Hepatocyte (in vitro differentiated cells): Measurements from ENCODE around the gene OPCML. TPM values are rescaled to one million over a fixed set of nuclear protein-coding genes. Genes with fewer than 3 reads are reported as not detected.

ENCODE experiments used
- DNase-seq: peaks from one replicate; pipeline ENCODE4 v3.0.0-alpha.2; 2016; ENCODE audit warnings: low spot score
- H2AFZ ChIP-seq: fragments of 200-600 bp; sonication (generic); 2 replicates; pipeline ENCODE4 v1.6.0; 2016; ENCODE audit warnings: antibody characterized with exemption, mild to moderate bottlenecking
- H3K27ac ChIP-seq: fragments of 200-600 bp; sonication (generic); 2 replicates; pipeline ENCODE4 v1.5.1; 2016; ENCODE audit warnings: mild to moderate bottlenecking
- H3K27me3 ChIP-seq: fragments of 200-600 bp; sonication (generic); 2 replicates; pipeline ENCODE4 v1.6.1; 2016
- H3K36me3 ChIP-seq: fragments of 200-600 bp; sonication (generic); replicated peaks from 2 replicates; pipeline ENCODE4 v1.5.1; 2016; ENCODE audit warnings: low read depth; ENCODE audit not compliant: insufficient read depth
- H3K4me1 ChIP-seq: fragments of 200-600 bp; sonication (generic); 2 replicates; pipeline ENCODE4 v1.5.1; 2016; ENCODE audit warnings: mild to moderate bottlenecking, moderate library complexity; ENCODE audit not compliant: insufficient read depth
- H3K4me2 ChIP-seq: fragments of 200-600 bp; sonication (generic); 2 replicates; pipeline ENCODE4 v1.6.0; 2016
- H3K4me3 ChIP-seq: fragments of 200-600 bp; sonication (generic); 2 replicates; pipeline ENCODE4 v1.5.1; 2016; ENCODE audit warnings: mild to moderate bottlenecking
- H3K79me2 ChIP-seq: fragments of 200-600 bp; sonication (generic); 2 replicates; pipeline ENCODE4 v1.6.0; 2017; ENCODE audit warnings: mild to moderate bottlenecking
- H3K9me2 ChIP-seq: fragments of 200-600 bp; sonication (generic); replicated peaks from 2 replicates; pipeline ENCODE4 v1.6.0; 2017; ENCODE audit warnings: mild to moderate bottlenecking; ENCODE audit not compliant: insufficient read depth
- H3K9me3 ChIP-seq: fragments of 200-600 bp; sonication (generic); 2 replicates; pipeline ENCODE4 v1.5.1; 2016; ENCODE audit warnings: low read depth, mild to moderate bottlenecking
- H4K20me1 ChIP-seq: fragments of 200-600 bp; sonication (generic); 2 replicates; pipeline ENCODE4 v1.6.0; 2016; ENCODE audit warnings: mild to moderate bottlenecking; ENCODE audit not compliant: insufficient read depth, poor library complexity, severe bottlenecking
- EZH2 ChIP-seq: fragments of 200-600 bp; sonication (generic); IDR thresholded peaks from 2 replicates; pipeline ENCODE4 v1.6.1; 2016; ENCODE audit warnings: antibody characterized with exemption, mild to moderate bottlenecking, borderline replicate concordance
- EZH2phosphoT487 ChIP-seq: fragments of 200-600 bp; sonication (generic); IDR thresholded peaks from one replicate; pipeline ENCODE4 v1.6.1; 2018; ENCODE audit warnings: antibody characterized with exemption, mild to moderate bottlenecking, low read depth, moderate library complexity; ENCODE audit not compliant: unreplicated experiment, severe bottlenecking
- WGBS: methylation state at CpG from one replicate; pipeline ENCODE4 v1.1.6; 2016; ENCODE audit warnings: low lambda C conversion rate; ENCODE audit errors: missing lambda C conversion rate; 5-methylcytosine and 5-hydroxymethylcytosine counted together
- polyA plus RNA-seq: library from polyadenylated mRNA; unstranded; fragments of >200 nt; fragmentation: Nextera tagmentation; extraction: Ambion mirVana; gene quantifications from 2 replicates; pipeline ENCODE4 v1.2.1, GENCODE V29; 2016
- total RNA-seq: library from RNA; depleted of rRNA; stranded (reverse); fragments of >200 nt; gene quantifications from 2 replicates; pipeline ENCODE4 v1.2.3, GENCODE V29; 2014
- TF ChIP-seq, protein P1 (sequence below): fragments of 200-600 bp; sonication (generic); IDR thresholded peaks from 2 replicates; pipeline ENCODE4 v1.5.1; 2016; ENCODE audit warnings: antibody characterized with exemption, mild to moderate bottlenecking; ENCODE audit not compliant: poor library complexity

The OPCML gene
- total and polyA plus RNA-seq, 2 experiments from 2014 or later, result 0.37 to 0.98 TPM

DNA sequence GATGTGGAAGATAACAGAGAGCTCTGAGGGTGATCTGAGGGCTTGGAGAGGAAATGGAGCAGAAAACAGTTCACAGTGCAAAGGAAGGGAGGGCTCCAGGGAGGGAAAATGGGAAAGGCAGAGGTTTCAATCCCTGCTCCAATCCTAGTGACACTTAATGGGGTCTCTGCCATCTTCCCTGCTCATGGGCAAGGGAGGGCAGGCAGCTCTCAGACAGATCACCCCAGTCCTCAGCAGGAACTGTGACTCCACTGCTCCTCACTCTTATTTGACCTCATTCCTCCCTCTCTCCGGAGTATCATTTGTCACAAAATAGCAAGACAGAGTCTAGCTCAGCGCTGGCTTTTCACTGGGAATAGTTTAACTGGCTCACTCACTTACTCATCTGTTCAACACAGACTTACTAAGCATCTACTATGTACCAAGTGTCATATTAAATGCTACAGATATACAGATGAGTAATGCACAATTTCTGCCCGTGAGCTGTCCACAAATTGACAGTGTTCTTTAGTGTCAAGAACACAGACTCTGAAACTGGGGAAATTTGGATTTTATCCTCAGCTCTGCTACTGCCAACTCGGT is 817.4 kb downstream of the OPCML start:
- TF ChIP-seq, protein P1, sequence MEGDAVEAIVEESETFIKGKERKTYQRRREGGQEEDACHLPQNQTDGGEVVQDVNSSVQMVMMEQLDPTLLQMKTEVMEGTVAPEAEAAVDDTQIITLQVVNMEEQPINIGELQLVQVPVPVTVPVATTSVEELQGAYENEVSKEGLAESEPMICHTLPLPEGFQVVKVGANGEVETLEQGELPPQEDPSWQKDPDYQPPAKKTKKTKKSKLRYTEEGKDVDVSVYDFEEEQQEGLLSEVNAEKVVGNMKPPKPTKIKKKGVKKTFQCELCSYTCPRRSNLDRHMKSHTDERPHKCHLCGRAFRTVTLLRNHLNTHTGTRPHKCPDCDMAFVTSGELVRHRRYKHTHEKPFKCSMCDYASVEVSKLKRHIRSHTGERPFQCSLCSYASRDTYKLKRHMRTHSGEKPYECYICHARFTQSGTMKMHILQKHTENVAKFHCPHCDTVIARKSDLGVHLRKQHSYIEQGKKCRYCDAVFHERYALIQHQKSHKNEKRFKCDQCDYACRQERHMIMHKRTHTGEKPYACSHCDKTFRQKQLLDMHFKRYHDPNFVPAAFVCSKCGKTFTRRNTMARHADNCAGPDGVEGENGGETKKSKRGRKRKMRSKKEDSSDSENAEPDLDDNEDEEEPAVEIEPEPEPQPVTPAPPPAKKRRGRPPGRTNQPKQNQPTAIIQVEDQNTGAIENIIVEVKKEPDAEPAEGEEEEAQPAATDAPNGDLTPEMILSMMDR, result no peak
- TF ChIP-seq EZH2phosphoT487 (no peak), EZH2 (no peak)
- Histone ChIP-seq H3K27me3 (no peaks in the 10 kb centered on the region), H2AFZ (no peak overlapping the region), H3K27ac (no peak overlapping the region), H3K4me1 (no peaks in the 10 kb centered on the region), H3K36me3 (no peaks in the 10 kb centered on the region), H3K79me2 (no peaks in the 10 kb centered on the region), H4K20me1 (no peaks in the 10 kb centered on the region), H3K9me2 (no peaks in the 10 kb centered on the region), H3K4me3 (no peak overlapping the region), H3K9me3 (no peaks in the 10 kb centered on the region), H3K4me2 (no peak overlapping the region)
- 80% methylated on average over 4 of the region's 4 CpGs for WGBS
- no peak for DNase-seq

DNA sequence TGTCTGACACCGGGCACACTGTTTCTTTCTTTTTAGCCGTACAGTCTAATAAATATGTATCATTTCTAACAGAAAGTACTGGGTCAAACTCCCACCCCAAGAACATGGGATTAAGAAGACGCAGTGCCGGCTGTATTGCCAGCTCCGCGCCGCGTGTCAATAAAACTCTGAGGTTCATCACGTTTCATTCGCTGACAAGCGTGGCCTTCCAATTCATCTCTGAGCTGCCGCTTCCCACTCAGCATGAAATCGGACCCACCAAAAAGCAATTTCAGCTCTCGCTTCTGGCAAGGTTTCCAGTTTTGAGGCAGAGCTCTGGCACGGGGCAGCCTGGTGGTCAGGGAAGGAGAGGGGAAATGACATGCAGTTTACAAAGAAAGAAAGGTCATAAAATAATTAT is 819.8 kb downstream of the OPCML start:
- DNase-seq, result no peak
- WGBS, result 91% methylated on average over 15 of the region's 15 CpGs
- H3K36me3 ChIP-seq, result no peaks in the 10 kb centered on the region
- H3K4me2 ChIP-seq, result no peak overlapping the region
- H3K9me2 ChIP-seq, result no peaks in the 10 kb centered on the region
- H3K79me2 ChIP-seq, result no peaks in the 10 kb centered on the region
- H3K4me3 ChIP-seq, result no peak overlapping the region
- TF ChIP-seq, protein P1, result no peak
- no peaks in the 10 kb centered on the region for H3K27me3 ChIP-seq
- no peak overlapping the region for H3K27ac ChIP-seq
- no peaks in the 10 kb centered on the region for H3K9me3 ChIP-seq
- no peaks in the 10 kb centered on the region for H4K20me1 ChIP-seq
- H3K4me1 ChIP-seq, result no peaks in the 10 kb centered on the region
- no peak overlapping the region for H2AFZ ChIP-seq

DNA sequence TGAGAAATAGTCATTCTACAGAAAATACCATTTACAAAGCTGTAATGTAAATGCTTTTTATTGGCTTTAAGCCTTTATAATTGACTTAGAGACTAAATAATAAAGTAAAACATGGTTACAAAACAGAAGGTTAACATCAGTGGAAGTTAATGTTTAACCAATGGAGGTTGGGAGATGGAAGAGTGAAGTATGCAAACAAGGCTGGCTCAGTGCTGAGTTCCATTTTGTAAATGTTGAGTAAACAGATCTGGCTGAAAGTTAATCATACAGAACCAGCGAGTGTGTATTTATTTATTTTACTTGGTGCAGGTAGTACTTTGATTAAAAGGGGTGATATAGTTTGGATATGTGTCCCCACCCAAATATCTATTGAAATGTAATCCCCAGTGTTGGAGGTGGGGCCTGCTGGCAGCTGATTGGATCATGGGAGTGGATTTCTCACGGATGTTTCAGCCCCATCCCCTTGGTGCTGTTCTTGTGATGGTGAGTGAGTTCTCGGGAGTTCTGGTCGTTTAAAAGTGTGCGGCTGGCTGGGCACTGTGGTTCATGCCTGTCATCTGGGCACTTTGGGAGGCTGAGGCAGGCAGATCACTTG is 827.4 kb downstream of the OPCML start:
- TF ChIP-seq EZH2 (no peak), EZH2phosphoT487 (no peak)
- TF ChIP-seq, protein P1, result no peak
- H3K4me2 ChIP-seq, result peak overlapping the region; percentile 6
- no peak overlapping the region for H3K4me3 ChIP-seq
- no peak overlapping the region for H2AFZ ChIP-seq
- peak overlapping the region; percentile 11 for H3K27ac ChIP-seq
- no peaks in the 10 kb centered on the region for H3K4me1 ChIP-seq
- 53% methylated on average over 5 of the region's 5 CpGs for WGBS
- peak; percentile 69 for DNase-seq
- H3K9me2 ChIP-seq, result no peaks in the 10 kb centered on the region
- H3K27me3 ChIP-seq, result no peaks in the 10 kb centered on the region
- H4K20me1 ChIP-seq, result no peaks in the 10 kb centered on the region
- H3K36me3 ChIP-seq, result no peaks in the 10 kb centered on the region
- H3K79me2 ChIP-seq, result no peaks in the 10 kb centered on the region
- H3K9me3 ChIP-seq, result no peaks in the 10 kb centered on the region
